Measurements from ENCODE around the gene CBR1. TPM values are rescaled to one million over a fixed set of nuclear protein-coding genes. Genes with fewer than 3 reads are reported as not detected.

CBR1 gene
- total and polyA plus RNA-seq, 2 of the 8 experiments (the other 6 are each of a cell fraction or from before 2014, with no cell fraction given): 1.8 to 207 TPM

DNA sequence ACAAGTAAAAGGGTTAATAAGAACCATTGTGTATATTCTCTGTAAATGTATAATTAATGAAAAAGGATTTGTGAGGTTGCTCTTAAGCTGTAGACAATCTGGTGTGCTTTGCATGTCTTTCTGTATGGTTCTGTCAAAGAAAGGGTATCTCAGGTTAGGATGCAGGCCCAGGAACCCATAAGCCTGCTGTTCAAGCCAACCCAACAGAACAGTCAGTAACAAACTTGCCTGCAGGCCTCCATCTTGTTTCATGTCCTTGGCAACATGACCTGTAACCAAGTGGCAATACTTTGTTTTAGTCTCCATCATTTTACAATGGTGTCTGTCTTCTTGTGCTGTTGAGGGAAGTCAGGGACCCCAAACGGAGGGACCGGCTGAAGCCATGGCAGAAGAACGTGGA is 29.2 kb downstream of the CBR1 start:
- no peak overlapping the region for H3K23ac ChIP-seq (ENCODE audit: insufficient read length)
- H4K20me1 ChIP-seq (replicated peaks in 1 of 2; ENCODE audit: control insufficient read depth in 1 of 2, insufficient read depth in 2 of 2, low read length in 2 of 2): no peaks in the 10 kb centered on the region
- ChIA-PET CTCF (ENCODE audit: partially characterized antibody) (interaction anchor here (0.9 to 1.4 kb wide), 2 partner anchors 12 to 40 kb away, joined by 4 to 5 read pairs; no protein-coding TSS in a partner anchor), POLR2A (ENCODE audit: partially characterized antibody) (interaction anchor here (0.8 to 1.5 kb wide), 3 partner anchors 11 to 28 kb away, joined by 3 to 5 read pairs (median 3); no protein-coding TSS in a partner anchor)
- no peaks in the 10 kb centered on the region for H3K36me3 ChIP-seq (ENCODE audit: control insufficient read depth in 2 of 4, insufficient read depth in 4 of 4, low read length in 3 of 4)
- 52% methylated on average over 3 of the region's 3 CpGs; no CpG with 5 or more reads in 1 of the 2 experiments for WGBS, 2 experiments (ENCODE audit: extremely low coverage in 1 of 2, insufficient coverage in 1 of 2, insufficient read length in 1 of 2, insufficient replicate concordance in 2 of 2, low coverage in 1 of 2, low lambda C conversion rate in 2 of 2, missing lambda C conversion rate in 1 of 2)
- H3K23me2 ChIP-seq (ENCODE audit: low read depth, low read length): no peaks in the 10 kb centered on the region
- H3K27me3 ChIP-seq (replicated peaks in 1 of 4; ENCODE audit: control insufficient read depth in 3 of 4, extremely low read depth in 1 of 4, insufficient read depth in 3 of 4, low read length in 3 of 4): no peaks in the 10 kb centered on the region
- no peak overlapping the region for H3K4me2 ChIP-seq (ENCODE audit: insufficient read depth in 1 of 2, low read depth in 2 of 2, low read length in 2 of 2)
- DNase-seq (ENCODE audit: low read depth in 1 of 2, low spot score in 2 of 2) (no peak), FAIRE-seq (no peak)
- H2BK5ac ChIP-seq (ENCODE audit: low read depth, low read length): peak overlapping the region; percentile 98; the same call in 1 of the 2 replicates
- H3K79me2 ChIP-seq (ENCODE audit: control insufficient read depth in 1 of 2, insufficient read depth in 2 of 2, low read length in 2 of 2): no peaks in the 10 kb centered on the region
- H3K14ac ChIP-seq (ENCODE audit: insufficient read length): no peak overlapping the region
- H4K91ac ChIP-seq (replicated peaks; ENCODE audit: insufficient read length, low read length): peak overlapping the region; percentile 99
- peaks cover 9 to 11% of the 10 kb centered on the region in 2 experiments for H3K9me3 ChIP-seq (ENCODE audit: insufficient read depth in 2 of 2, low read depth in 1 of 2, low read length in 1 of 2)
- no peak overlapping the region; a peak in 1 of 7 replicates for H3K9ac ChIP-seq (replicated peaks in 1 of 4; ENCODE audit: extremely low read depth in 1 of 4, low read depth in 3 of 4, low read length in 3 of 4)
- peak overlapping the region; percentile 100 for H2BK120ac ChIP-seq (replicated peaks; ENCODE audit: low read depth, low read length)
- H2BK20ac ChIP-seq (ENCODE audit: low read length): peak overlapping the region; percentile 88
- no peak overlapping the region for H4K5ac ChIP-seq (ENCODE audit: insufficient read length, low read depth, low read length)
- peak overlapping the region; percentile 35; the same call in 1 of the 2 replicates for H3K27ac ChIP-seq (ENCODE audit: low read depth, low read length)
- H3K56ac ChIP-seq (replicated peaks; ENCODE audit: insufficient read length, low read depth, low read length): peak overlapping the region; percentile 39
- H4K8ac ChIP-seq (ENCODE audit: extremely low read depth, insufficient read depth, low read length): no peak overlapping the region
- H3K4me1 ChIP-seq (replicated peaks in 1 of 4; ENCODE audit: control insufficient read depth in 3 of 4, insufficient read depth in 4 of 4, low read length in 3 of 4): peaks cover 10 to 32% (median 17%) of the 10 kb centered on the region in 4 experiments; a peak in 5 of 7 replicates
- H2AFZ ChIP-seq (ENCODE audit: low read length): no peak overlapping the region
- no peak overlapping the region; the same call in 1 of the 2 replicates for H2AK5ac ChIP-seq (ENCODE audit: low read depth, low read length)
- TF ChIP-seq TBP (IDR thresholded peaks at IDR 0.05; ENCODE audit: low read depth, low read length) (no peak), YY1 (IDR thresholded peaks at IDR 0.05; ENCODE audit: low read depth, low read length) (peak; percentile 65; the same call in 1 of the 2 replicates)
- no peak overlapping the region for H2BK15ac ChIP-seq (ENCODE audit: low read length)
- H3K79me1 ChIP-seq (ENCODE audit: low read depth, low read length): no peaks in the 10 kb centered on the region
- no peak overlapping the region for H3K4me3 ChIP-seq (ENCODE audit: extremely low read depth in 1 of 4, insufficient read depth in 2 of 4, low read depth in 3 of 4, low read length in 4 of 4)
- H3K4ac ChIP-seq (replicated peaks; ENCODE audit: insufficient read length, low read depth, low read length): peak overlapping the region; percentile 98
- H2BK12ac ChIP-seq (ENCODE audit: low read depth, low read length): peak overlapping the region; percentile 96
- peak overlapping the region; percentile 86 for H3K18ac ChIP-seq (ENCODE audit: extremely low read depth, low read length)

Measured in H1 (cell line).